Loucy (cell line): ENCODE measurements around the gene CPEB1.

Experiments used
- H2AFZ ChIP-seq: fragments of 200-600 bp; sonication (generic); 2 replicates; pipeline ENCODE4 v1.6.0; 2016; ENCODE audit warnings: antibody characterized with exemption, mild to moderate bottlenecking, low read length, moderate library complexity
- H3F3A ChIP-seq: fragments of 200-600 bp; 2 replicates; pipeline ENCODE4 v1.6.0; 2016; ENCODE audit warnings: antibody characterized with exemption, low read depth, mild to moderate bottlenecking
- H3K27me3 ChIP-seq: fragments of 200-600 bp; sonication (generic); 2 replicates; pipeline ENCODE4 v1.6.1; 2014; ENCODE audit warnings: low read length, mild to moderate bottlenecking; ENCODE audit not compliant: insufficient read depth, poor library complexity, severe bottlenecking
- H3K36me3 ChIP-seq: fragments of 200-600 bp; sonication (generic); 2 replicates; pipeline ENCODE4 v1.6.1; 2016; ENCODE audit warnings: low read length; ENCODE audit not compliant: insufficient read depth
- H3K4me1 ChIP-seq: fragments of 200-600 bp; sonication (generic); 2 replicates; pipeline ENCODE4 v1.5.1; 2014; ENCODE audit warnings: low read length, mild to moderate bottlenecking; ENCODE audit not compliant: insufficient read depth, poor library complexity, severe bottlenecking
- H3K4me2 ChIP-seq: fragments of 200-600 bp; sonication (generic); 2 replicates; pipeline ENCODE4 v1.6.0; 2014; ENCODE audit warnings: antibody characterized with exemption, low read length, low read depth, mild to moderate bottlenecking; ENCODE audit not compliant: poor library complexity, severe bottlenecking
- H3K4me3 ChIP-seq: fragments of 200-600 bp; sonication (generic); 2 replicates; pipeline ENCODE4 v1.5.1; 2014; ENCODE audit warnings: low read length, mild to moderate bottlenecking, mixed read lengths; ENCODE audit not compliant: poor library complexity, severe bottlenecking
- H3K79me2 ChIP-seq: fragments of 200-600 bp; sonication (generic); 2 replicates; pipeline ENCODE4 v1.6.1; 2014; ENCODE audit warnings: low read length; ENCODE audit not compliant: insufficient read depth
- H3K9ac ChIP-seq: fragments of 200-600 bp; sonication (generic); 2 replicates; pipeline ENCODE4 v1.6.0; 2014; ENCODE audit warnings: mild to moderate bottlenecking, low read depth, low read length, moderate library complexity; ENCODE audit not compliant: poor library complexity, severe bottlenecking
- H3K9me2 ChIP-seq: fragments of 200-600 bp; sonication (generic); replicated peaks from 2 replicates; pipeline ENCODE4 v1.6.1; 2016; ENCODE audit warnings: low read depth, low read length, mixed read lengths
- H3K9me3 ChIP-seq: fragments of 200-600 bp; sonication (generic); 2 replicates; pipeline ENCODE4 v1.6.1; 2014; ENCODE audit warnings: mild to moderate bottlenecking, antibody characterized with exemption, low read length, low read depth; ENCODE audit not compliant: insufficient read depth
- H4K20me1 ChIP-seq: fragments of 200-600 bp; sonication (generic); 2 replicates; pipeline ENCODE4 v1.6.0; 2014; ENCODE audit warnings: antibody characterized with exemption, low read length, mild to moderate bottlenecking; ENCODE audit not compliant: insufficient read depth, poor library complexity, severe bottlenecking
- CTCF ChIP-seq: fragments of 200-600 bp; sonication (generic); conservative IDR thresholded peaks from 2 replicates; pipeline ENCODE4 v1.5.1; 2014; ENCODE audit warnings: mild to moderate bottlenecking, antibody characterized with exemption, low read length
- EZH2phosphoT487 ChIP-seq: fragments of 200-600 bp; IDR thresholded peaks from 2 replicates; pipeline ENCODE4 v1.6.1; 2018; ENCODE audit warnings: antibody characterized with exemption, mild to moderate bottlenecking, moderate library complexity, borderline replicate concordance

The CPEB1 gene

DNA sequence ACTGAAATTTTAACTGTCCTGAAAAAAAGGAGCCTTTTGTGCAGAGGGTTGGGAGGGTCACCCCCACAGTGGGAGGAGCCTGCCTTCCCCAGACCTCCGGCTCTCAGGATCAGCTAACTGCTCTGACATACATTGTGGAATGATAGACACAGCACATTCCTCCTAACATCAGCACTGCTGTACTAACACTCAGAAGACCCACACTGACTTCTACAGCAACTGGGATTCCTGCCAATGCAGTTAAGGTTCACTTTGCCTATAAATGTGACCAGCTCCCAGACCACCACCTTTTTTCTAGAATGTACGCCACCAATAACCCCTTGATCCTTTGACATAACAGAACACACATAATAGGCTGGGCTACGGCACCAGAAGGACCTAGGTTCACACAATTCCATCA, 3.2 kb downstream of the CPEB1 start:
- Histone ChIP-seq H2AFZ (no peak overlapping the region), H3K4me1 (no peaks in the 10 kb centered on the region), H3K9ac (no peak overlapping the region), H3K79me2 (no peaks in the 10 kb centered on the region), H4K20me1 (no peaks in the 10 kb centered on the region), H3K4me3 (no peak overlapping the region), H3K9me3 (no peaks in the 10 kb centered on the region), H3K4me2 (no peak overlapping the region), H3K36me3 (no peaks in the 10 kb centered on the region), H3K9me2 (no peaks in the 10 kb centered on the region), H3F3A (no peaks in the 10 kb centered on the region), H3K27me3 (no peaks in the 10 kb centered on the region)
- TF ChIP-seq CTCF (no peak), EZH2phosphoT487 (no peak)

DNA sequence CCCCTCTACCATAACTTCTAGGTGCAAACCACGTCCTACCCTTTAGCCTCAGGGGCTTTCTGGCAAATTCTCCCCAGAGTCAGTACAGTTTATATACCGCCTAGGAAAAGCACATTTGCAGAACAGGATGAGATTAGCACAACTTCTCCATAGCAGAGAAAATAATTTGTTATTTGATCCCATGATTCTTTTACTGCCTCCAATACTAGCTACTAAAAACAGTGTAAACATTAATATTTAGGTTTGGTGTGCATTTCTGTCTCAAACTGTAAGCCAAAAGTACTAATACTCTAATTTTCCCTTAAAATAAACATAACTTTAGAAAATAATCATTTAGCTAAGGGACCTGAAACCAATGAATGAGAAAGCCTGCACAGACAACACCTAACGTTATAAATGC, 4.5 kb downstream of the CPEB1 start:
- Histone ChIP-seq H3F3A (no peaks in the 10 kb centered on the region), H3K27me3 (no peaks in the 10 kb centered on the region), H3K9ac (no peak overlapping the region), H3K9me2 (no peaks in the 10 kb centered on the region), H2AFZ (no peak overlapping the region), H4K20me1 (no peaks in the 10 kb centered on the region), H3K4me3 (no peak overlapping the region), H3K9me3 (no peaks in the 10 kb centered on the region), H3K79me2 (no peaks in the 10 kb centered on the region), H3K36me3 (no peaks in the 10 kb centered on the region), H3K4me2 (no peak overlapping the region), H3K4me1 (no peaks in the 10 kb centered on the region)
- TF ChIP-seq EZH2phosphoT487 (no peak), CTCF (no peak)

DNA sequence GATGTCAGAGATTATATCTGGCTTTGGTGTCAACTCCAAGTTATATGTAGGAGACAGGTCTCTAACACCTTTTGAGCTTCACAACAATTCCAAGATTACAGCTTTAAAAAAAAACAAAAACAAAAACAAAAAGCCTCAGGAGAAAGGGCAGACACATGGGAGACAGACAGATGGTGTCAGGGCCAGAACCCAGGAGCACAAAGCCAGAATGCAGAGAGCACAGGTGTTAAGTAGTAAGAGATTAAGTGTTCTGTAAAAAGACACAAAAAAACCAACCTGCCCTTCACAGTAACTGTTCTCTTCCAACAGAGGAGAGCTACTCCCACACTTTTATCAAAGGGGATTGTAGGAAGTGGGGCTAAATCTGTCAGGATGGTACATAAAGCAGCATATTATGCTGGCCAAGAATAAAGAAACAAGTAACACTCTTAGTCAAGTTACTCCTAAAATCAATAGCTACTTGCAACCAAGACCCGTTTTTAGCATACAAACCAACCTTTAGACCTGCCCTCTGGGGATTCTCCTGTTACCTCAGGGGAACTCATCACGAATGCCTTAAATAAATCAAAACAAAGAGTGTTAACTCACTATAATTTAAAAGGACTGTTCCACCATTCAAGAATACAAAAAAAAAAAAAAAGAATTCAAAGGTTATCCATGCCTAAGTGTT, 5.9 kb downstream of the CPEB1 start:
- H3K9ac ChIP-seq = no peak overlapping the region

More for the DNA sequence above, 5.9 kb downstream of the CPEB1 start:
- Histone ChIP-seq H3K4me1 (no peaks in the 10 kb centered on the region), H4K20me1 (no peaks in the 10 kb centered on the region), H3K9me3 (no peaks in the 10 kb centered on the region), H3K36me3 (no peaks in the 10 kb centered on the region), H3K4me3 (no peak overlapping the region), H3K27me3 (no peaks in the 10 kb centered on the region), H3K4me2 (no peak overlapping the region), H3K79me2 (no peaks in the 10 kb centered on the region), H3K9me2 (no peaks in the 10 kb centered on the region), H3F3A (no peaks in the 10 kb centered on the region), H2AFZ (no peak overlapping the region)
- TF ChIP-seq EZH2phosphoT487 (no peak), CTCF (no peak)
